CD4-positive, alpha-beta T cell treated with Interleukin-1 beta for 1 hour (primary cell): Measurements from ENCODE around the gene PIK3R3.

Experiments used
- DNase-seq, 2 donors: peaks; one replicate each; pipeline ENCODE4 v3.0.0-alpha.2; 2020 to 2022

Gene PIK3R3

DNA sequence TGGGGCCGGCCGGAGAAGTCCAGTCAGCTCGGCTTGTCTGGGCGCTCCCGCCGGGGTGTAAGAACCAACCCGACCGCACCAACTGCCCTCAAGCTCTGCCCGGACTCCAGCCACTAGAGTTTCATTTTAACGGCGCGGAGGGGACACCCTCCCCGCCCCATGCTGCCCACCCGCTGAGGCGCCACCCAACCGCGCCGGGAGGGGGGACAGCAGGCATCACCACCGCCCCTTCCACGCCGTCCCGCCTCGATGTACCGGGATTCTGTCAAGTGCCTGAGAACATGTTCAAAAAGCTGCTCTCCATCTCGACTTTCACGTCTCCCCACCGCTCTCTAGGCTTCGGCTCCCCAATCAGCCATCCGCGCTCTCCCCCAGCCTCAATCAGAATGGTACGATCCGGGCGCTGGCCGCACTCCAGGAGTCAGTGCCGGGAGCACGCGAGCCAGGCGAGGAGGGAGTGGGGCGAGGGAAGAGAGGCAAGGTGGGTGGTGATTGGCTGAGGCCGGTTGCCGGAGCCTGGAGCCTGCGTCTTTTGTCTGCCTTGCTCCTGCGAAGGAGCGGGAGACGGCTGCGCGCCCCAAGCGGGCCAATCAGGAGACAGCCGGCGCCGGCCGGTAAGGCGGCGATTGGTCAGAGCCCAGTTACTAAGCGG, at the start of gene PIK3R3:
Gene PIK3R3, minus strand, starts transcription at position 101 of the 652 bp plus-strand sequence. CDS start 677 bp downstream, outside the sequence.
- DNase-seq = peak; percentile 92 to 93

DNA sequence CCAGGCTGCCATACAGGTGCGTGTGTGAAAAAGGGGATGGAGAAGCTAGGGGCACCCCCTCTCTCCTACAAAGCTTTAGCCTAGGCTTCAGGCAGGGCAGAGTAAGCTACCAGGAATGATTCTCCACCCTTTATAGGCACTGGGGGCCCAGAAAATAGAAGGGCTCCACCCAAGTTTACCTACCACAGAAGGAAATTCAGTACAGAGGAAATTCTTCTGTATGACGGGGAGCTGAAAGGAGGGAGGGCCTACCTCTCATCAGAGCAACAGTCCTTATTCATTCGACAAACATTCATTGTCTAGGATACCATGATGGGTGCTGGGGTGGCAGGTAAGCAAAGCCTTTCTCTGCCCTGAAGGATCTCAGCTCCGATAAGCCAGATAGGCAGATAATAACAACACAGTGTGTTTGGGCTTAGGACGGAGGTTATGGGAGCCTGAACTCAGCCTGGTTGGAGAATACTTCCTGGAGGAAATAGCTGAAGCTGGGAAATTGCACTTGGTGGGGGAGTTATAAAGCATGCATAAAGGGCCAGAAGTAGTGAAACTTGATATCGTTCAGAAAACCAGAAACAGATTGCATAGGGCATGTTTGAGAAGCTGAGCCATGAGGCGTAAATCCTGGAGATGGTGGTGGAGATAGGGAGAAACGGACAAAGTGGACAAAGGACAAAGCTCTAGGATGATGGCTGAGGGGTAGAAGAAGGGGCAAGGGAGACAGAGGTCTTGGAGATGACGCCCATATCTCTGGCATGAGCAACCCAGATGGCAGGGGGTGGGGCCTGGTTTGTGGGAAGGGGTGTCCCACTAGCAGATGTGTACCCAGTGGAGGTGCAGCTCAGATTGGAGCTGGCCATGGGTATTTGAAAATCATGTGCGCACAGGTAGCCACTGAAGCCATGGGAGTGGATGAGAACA, 49.2 kb upstream of the PIK3R3 start:
- no peak for DNase-seq

DNA sequence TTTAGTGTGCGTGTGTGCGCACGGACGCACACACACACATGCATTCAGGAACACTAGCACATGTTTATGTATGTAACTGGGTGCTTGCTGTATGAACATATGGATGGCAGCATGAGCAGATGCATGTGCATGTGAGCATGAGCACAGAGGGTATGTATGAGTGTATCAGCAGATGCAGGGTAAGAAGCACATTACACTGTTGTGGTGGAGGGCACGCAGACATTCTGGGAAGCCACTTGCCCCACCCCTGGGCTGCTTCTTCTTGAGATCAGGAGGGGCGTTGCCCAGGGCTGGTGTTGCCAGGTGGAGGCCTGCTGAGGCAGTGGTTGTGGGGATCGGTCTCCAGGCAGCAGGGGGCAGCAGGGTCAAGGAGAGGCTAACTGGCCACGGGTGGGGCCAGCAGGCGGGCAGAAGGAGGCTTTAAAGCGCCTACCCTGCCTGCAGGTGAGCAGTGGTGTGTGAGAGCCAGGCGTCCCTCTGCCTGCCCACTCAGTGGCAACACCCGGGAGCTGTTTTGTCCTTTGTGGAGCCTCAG, 47.7 kb upstream of the PIK3R3 start:
- no peak for DNase-seq

DNA sequence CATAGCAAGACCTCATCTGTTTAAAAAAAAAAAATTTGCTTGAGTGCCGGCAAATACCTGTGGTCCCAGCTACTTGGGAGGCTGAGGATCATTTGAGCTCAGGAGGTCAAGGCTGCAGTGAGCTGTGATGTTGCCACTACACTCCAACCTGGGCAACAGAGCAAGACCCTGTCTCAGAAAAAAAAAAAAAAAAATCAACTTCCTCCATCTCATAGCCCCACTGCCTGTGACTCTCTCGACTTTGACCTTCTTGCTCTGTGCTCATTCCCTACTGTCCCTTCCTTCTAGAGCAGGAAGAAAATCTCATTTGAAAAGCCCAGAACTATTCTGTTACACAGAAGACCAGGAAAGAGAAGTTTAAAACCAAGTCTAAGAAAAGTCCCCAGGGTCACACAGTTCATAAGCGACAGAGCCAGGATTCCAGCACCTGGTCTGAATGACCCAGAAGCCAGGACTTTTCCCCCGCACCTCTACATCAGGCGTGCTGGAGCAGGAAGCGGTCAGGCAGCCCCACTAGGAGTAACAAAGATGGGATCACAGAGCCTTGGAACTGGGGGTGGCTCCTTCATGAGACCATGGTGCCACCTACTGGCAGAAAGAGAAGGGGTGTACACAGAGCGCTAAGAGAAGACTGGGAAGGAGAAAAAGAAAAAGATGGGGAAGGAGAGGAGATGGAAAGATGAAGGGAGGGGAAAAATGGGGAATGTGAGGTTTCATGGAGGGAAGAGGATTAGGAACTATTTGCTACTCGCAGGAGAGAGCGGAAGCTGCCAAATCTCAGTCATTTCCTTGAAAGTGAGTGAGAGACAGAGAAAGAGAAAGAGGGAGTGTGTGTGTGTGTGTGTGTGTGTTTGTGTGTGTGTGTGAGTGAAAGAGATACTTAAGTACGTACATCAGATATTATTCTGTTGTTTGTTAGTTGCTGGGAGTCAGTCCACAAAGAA, 47.0 kb upstream of the PIK3R3 start:
- DNase-seq = peak; percentile 58 to 70

DNA sequence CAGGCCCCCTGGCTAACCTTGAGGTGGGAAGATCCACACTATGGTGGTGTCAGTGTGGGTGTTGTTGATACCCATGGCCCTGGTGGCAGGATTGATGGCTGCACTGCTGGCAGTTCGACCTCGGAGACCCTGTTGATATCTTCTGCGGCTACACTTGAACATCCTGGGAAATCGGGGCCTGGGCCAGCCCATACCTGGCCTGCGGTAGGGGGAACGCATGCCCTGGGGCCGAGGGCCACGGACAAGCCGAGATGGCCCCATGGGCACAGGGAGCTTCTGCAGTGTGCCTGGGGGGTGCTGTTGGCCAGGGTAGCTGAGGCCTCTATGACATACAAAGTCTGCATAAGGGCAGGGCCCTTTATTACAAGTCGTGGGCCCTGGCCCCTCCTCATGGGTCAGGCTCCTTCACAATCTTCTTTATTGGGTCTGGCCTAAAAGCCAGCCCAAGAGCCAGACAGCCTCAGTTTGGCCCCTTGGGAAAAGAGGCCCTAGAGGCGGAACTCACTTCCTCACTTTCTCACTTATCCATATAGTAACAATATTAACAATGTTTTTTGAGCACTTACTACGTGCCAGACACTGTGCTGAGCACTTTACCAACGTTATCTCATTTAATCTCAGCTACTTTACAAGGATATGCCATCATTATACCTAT, 43.9 kb upstream of the PIK3R3 start, which contains the start of gene P3R3URF:
Gene P3R3URF, minus strand, starts transcription at position 278 of the 655 bp plus-strand sequence. Its CDS starts 17 bp downstream, at position 261.
- no peak for DNase-seq

GRCh38 chr1:46175243-46175642, 42.8 kb upstream of the PIK3R3 start:
- no peak for DNase-seq

- no peak for DNase-seq
Measured at GRCh38 chr1:46174448-46175231, 42.2 kb upstream of the PIK3R3 start, which contains the start of gene TSPAN1. TSPAN1 (plus strand) TSS chr1:46175087; CDS start chr1:46181108, 6,021 bp downstream.

DNA sequence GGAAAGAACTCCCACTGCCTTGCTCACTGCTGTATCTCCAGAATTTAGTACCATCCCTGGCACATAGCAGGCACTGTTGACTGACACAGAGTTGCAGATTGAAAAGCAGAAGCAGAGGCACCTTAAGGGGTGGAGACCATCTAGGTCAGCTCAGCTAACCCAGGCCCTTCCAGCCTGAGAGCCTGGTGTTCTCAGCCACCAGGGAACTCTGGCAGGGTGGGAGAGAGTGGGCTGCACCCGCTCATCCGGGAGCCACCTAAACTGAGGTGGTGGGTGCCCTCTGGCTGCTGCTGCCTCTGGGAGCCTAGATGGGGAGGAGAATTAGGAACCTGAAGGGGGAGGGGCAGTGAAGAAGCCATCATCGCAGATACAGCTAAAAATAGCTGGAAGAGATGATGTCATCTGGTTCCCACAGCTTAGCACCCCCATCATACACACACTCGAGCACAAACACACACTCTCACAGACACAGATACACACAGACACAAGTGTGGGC, 41.0 kb upstream of the PIK3R3 start:
- no peak for DNase-seq

DNA sequence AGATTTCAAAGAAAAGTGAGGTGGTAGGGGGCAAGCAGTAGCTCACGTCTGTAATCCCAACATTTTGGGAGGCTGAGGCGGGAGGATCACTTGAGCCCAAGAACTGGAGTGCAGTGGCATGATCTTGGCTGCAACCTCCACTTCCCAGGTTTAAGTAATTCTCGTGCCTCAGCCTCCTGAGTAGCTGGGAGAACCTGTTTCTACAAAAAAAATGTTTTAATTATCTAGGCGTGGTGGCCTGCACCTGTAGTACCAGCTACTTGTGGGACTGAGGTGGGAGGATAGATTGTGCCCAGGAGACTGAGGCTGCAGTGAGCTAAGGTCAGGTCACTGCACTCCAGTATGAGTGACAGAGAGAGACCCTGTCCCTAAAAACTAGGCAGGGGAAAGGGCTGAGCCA, 39.9 kb upstream of the PIK3R3 start:
- no peak for DNase-seq

GRCh38 chr1:46171871-46172270, 39.4 kb upstream of the PIK3R3 start:
- DNase-seq = no peak

DNA sequence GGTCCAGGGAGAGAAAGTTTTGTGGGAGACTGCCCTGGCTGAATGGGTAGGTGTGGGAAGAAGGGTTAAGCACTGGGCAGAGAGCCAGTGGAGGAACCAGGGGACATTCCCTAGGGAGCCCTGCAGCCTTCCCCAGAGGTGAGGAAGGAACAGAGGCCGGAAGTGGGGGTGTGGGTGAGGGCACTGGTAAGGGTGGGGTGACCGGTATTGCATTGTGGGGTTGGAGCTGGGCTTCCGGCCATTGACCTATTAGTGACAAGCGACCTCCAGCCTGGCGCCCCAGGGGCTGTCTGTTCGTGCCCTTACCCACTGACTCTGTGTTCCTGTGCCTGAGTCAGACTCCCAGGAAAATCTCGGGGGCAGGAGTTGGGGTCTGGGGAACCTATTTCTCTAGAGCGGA, 38.9 kb upstream of the PIK3R3 start:
- no peak for DNase-seq

DNA sequence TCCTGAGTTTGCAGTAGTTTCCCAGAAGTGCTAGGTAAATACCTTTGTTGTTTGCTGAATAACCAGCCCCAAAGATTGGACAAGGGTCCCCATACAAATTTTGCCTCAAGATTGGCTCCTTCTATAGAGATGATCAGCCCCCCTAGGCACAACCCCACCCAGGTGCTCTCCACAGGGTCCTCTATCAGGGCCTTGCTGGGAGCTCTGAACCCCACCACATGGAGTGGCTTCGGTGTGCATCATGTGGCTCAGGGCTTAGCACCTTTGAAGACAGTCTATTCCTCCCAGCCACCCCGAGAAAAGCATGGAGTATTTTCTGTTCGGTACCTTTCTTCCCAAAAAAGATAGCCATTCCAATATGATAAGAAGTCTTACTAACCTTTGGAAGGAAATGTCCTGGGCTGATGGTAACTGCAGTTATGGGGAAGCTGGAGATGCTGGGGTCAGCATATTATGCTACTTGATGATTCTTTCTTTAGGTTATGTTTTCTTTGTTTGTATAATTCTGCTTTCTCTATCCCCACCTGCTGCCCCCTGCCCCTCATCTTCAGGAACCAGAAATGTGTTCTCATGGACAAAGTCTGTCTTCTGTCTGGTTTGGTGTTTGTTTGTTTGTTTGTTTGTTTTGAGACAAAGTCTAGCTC, 37.5 kb upstream of the PIK3R3 start:
- no peak for DNase-seq

- DNase-seq = no peak
Measured at GRCh38 chr1:46168477-46168876, 36.0 kb upstream of the PIK3R3 start.

DNA sequence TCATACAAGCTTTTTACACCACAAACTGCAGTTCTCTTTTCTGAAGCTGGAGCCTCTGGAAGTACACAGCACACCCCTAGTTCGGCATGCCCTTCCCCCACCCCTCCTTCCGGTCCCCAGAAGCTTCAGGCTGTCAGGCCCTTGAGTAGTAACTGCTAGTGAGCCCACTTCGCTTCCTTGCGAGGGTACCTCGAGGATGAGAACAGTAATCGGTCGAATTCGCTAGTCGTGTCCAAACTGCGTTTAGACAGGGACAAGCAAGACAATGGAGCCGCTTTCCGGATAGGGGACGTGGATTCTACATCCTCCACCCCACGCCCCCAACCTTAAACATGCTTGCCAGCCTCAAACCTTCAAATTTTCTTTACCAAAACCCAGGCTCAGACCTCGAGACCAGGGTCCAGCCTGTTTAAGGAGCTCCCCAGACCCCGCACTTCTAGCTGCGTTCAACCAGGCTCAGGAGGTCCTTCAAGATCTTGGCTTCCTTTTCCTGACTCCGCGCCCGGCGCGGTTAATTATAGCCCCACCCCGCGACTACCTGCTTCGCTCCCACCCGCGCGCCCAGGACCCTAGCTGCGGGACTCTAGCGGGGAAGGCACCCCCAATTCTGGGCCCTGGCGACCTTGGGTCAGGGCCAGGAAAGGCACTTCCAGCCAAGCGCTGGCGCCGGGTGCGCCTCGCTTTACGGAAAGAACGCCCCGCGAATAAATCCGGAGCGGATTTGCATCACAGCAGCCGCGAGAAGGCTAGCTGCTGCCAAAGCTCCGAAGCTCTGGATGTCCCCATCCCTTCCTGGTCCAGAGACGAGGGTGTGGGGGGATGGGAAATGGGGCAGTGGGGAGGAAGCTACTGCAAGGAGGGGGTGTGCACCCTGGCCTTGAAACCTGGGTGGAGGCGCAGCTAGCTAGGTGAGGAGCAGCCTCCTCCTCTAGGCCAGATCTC, 34.4 kb upstream of the PIK3R3 start:
- DNase-seq = peak; percentile 41 to 45

GRCh38 chr1:46160212-46160611, 27.8 kb upstream of the PIK3R3 start:
- DNase-seq = no peak

DNA sequence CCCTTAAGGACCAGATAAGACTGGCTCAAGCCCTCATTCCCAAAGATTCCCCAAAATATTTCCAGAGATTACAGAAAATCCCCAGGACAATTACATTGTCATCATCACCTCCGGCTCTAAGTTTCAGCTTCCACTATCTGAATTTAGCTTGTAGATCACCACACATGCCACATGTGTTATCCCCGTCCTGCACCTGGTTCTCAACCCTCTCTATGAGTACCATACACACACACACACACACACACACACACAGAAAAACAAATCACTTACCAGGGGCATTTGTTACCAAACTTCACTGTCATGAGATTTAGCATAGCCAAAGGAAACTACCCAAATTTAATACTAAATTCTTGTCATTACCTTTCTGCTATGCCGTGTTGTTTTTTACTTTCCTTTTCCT, 27.1 kb upstream of the PIK3R3 start:
- DNase-seq = no peak

DNA sequence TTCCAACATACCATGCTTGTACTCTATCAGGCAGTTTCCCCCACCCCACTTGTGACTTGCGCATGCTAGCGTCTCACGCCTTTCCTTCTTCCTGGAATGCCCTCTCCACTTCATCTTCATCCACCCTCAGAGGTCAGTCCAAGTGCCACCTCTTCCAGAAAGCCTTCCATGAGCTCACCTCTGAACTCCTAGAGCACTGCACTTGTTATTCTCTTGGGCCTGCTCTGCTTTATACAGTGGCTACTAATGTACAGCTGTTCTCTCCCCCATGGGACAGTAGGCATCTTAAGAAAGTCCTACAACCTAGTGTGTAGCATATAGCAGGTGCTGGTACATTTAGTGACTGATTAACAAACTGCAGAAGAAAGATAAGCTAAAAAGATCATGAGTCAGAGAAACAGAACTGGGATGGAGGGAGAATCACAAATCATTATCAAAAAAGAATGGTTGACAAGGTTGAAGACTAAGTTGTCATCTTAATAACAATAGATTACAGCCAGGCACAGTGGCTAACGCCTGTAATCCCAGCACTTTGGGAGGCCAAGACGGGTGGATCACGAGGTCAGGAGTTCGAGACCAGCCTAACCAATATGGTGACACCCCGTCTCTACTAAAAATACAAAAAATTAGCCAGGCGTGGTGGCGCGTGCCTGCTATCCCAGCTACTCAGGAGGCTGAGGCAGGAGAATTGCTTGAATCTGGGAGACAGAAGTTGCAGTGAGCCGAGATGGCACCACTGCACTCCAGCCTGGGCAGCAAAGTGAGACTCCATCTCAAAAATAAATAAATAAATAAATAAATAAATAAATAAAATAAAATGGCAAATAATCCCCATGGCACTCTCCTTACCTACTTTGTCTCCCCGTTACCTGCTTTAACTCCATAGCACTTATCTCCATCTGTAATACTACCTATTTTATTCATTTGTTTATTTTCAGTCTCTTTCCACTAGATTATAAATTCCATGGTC, 26.2 kb upstream of the PIK3R3 start:
- DNase-seq = no peak

GRCh38 chr1:46157916-46158311, 25.5 kb upstream of the PIK3R3 start:
- DNase-seq = no peak
